T-helper 22 cell (primary cell): ENCODE data around the gene NUTM2A.
"Not testable (repeated sequence)": the region's sequence is repeated elsewhere in the genome, so short reads cannot be mapped to it uniquely, and the experiment has no call there.

Experiments used
- DNase-seq: peaks from one replicate; pipeline ENCODE4 v3.0.0-alpha.2; 2020; ENCODE audit warnings: low read depth

The NUTM2A gene, protein sequence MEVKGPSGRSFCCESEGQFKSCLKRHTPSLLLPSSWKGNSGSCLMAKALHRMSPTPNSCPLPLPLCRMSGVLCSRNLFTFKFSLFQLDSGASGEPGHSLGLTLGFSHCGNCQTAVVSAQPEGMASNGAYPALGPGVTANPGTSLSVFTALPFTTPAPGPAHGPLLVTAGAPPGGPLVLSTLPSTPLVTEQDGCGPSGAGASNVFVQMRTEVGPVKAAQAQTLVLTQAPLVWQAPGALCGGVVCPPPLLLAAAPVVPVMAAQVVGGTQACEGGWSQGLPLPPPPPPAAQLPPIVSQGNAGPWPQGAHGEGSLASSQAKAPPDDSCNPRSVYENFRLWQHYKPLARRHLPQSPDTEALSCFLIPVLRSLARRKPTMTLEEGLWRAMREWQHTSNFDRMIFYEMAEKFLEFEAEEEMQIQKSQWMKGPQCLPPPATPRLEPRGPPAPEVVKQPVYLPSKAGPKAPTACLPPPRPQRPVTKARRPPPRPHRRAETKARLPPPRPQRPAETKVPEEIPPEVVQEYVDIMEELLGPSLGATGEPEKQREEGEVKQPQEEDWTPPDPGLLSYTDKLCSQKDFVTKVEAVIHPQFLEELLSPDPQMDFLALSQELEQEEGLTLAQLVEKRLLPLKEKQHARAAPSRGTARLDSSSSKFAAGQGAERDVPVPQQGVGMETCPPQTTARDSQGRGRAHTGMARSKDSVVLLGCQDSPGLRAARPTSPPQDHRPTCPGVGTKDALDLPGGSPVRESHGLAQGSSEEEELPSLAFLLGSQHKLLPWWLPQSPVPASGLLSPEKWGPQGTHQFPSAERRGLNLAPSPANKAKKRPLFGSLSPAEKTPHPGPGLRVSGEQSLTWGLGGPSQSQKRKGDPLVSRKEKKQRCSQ

DNA sequence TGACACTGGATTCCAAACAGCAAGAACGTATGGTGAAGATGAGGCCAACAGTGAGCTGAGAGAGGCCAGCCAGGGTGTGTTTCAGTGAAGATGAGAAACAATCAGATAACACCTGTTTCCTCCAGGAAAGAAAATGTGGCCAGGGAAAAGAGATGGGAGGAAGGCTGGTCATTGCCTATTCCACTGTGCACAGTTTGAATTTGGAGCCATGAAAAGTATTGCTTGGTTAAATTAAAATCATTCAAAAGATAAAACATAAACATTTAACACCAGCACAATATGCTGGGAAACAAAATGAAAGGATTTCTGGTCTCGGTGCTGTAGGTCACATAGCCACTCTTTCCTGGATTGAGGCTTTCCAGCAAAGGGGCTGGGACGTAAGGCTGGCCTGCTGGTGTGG, at the start of gene NUTM2A:
NUTM2A (plus strand) TSS at position 301 of the 400 bp plus-strand sequence. CDS start 383 bp downstream, outside the sequence.
- not testable (repeated sequence) for DNase-seq

DNA sequence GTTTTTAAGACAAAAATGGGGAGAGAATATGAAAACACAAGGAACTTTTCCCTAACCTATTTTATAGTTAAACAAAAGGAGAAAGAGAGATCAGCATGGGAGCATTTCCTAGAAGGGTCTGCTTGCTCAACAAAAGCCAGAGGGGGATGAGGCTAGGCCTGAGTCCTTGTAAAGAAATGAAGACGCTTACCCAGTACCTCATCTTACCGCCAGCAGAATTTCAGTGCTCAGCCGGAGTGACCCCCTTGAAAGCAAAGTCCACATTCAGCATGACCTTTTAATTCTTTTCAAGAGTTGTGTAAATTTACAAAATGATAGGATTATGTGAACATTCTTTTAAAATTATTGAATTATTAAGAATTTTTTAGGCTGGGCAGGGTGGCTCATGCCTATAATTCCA, 47.7 kb upstream of the NUTM2A start:
- not testable (repeated sequence) for DNase-seq

DNA sequence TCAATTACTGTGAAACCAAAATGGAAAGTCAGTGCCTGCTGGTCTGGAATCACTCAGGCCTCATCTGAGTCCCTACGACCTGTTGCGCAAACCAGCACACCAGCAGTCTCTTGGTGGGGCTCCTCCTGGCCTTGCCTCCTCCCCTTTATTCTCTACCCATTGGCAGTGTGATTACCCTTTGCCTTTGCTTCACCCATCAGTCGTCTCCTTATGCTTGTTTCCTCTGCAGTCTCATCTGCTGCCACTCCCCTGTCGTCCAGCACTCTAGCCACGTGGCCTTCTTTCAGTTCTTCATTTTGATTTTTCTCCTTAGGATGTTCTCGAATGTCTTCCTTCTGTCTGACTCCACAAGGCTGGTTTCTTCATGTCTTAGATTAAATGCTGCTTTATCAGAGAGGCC, 40.8 kb upstream of the NUTM2A start:
- DNase-seq: not testable (repeated sequence)

DNA sequence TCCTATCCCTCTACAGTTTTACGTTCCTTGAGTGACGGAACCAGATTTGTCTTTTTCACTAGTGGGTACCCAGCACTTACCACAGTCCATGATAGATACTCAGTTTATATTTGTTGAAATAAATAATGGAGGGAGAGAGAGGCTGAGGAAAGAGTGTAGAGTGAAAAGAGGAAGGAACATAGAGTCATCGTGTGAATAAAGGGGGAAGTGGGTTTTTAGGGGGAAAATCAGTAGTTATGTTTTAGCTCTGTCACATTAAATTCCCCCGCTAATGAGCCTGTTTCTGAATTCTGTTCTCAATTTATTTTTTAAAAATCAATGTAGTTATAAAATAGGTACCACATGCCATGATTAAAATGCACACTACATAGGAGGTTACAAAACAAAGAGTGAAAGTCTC, 39.2 kb upstream of the NUTM2A start:
- DNase-seq: not testable (repeated sequence)

DNA sequence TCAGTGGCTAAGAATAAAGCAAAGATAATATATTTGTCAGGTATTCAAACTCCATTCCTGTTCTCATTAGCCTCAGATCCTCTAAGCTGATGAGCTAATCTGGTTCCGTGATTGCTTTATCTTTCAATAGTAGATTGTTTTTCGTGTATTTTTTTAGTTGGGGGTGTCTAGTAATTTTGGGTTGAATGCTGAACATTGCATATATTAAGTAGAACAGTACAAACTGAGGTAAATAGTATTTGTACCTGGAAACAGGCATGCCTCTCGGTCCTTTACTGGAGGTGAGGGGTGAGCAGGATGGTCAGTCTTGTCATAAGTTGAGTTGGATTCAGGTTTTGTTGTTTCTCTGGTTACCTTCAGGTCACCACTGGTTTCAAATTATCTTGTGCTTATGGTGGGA, 37.7 kb upstream of the NUTM2A start:
- not testable (repeated sequence) for DNase-seq

DNA sequence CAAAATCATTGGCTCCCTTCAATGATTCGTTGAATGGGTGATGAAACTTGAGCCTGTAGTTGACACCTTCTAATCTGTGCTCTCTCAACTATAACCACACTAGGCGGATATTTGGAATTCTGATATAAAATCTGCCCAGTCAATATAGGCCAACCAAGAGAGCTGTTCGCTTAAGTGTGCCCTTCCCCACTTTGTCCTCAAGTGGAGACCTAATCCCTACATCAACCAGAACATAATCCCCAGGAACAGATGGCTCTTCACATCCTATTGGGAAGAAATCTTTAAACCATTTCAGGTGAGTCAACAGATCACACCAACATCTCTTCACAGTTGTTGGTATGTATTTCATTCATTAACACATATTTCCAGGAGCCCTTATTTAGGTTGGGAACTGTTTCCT, 33.4 kb upstream of the NUTM2A start:
- DNase-seq: not testable (repeated sequence)

DNA sequence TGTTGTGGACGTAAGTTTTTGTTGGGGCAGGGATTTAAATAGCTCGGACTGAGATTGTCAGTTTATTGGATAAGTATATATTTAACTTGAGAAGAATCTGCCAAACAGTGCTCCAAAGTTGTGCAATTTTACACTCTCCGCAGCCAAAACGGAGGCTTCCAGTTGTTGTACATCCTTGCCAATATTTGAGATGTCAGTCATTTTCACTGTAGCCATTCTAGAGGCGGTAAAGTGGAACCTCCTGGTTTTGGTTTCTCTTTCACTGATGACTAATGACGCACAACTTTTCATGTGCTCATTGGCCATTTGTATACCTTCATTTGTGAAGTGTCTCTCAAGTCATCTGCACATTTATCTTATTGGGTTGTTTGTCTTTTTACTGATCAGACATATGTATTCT, 24.3 kb upstream of the NUTM2A start:
- DNase-seq: not testable (repeated sequence)

DNA sequence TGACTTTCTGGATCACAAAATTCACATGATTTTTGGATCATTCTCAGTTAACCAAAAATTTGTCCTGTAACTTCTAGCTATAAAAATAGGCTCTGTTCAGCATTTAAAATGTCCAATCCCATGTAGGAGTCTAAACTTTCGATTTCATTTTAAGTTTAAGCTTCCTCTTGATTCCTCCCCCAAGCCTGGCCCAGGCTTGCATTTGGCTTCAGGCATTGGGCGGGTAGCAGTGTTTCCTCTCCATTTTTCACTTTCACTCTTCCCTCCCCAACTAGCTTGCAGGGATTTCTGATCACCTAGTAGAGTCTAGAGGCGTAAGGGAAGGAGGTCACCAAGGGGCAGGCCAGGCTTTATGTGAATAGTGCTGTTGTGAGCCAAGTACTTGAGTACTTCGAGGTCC, 20.4 kb upstream of the NUTM2A start:
- not testable (repeated sequence) for DNase-seq

DNA sequence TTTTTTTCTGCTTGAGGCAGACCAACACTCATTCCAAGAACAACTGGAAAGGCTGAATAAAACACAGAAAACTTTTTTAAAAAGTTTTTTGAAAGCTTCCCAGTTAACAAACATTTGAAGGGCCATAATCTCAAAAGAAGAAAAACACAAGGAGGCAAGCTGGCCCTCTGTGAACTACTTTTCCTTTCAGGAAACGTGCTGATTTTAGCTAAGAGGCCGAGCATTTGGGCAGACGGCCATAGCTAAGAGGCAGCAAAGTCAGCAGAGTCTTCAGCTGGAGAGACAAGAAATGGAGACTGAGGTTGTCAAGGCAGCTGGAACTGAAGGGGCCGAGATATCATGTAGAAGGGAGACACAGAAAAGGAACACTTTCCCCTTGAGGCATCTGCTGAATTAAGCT, 18.3 kb upstream of the NUTM2A start:
- not testable (repeated sequence) for DNase-seq

DNA sequence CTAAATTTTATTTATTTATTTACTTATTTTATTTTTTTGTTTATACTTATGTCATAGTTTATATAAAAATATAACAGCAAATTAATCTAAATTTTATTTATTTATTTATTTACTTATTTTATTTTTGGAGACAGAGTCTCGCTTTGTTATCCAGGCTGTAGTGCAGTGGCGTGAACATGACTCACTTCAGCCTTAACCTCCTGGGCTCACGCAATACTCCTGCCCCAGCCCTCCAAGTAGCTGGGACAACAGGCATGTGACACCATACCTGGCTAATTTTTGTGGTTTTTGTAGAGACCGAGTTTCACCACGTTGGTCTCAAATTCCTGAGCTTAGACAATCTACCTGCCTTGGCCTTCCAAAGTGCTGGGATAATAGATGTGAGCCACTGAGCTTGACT, 14.9 kb upstream of the NUTM2A start:
- DNase-seq: not testable (repeated sequence)

DNA sequence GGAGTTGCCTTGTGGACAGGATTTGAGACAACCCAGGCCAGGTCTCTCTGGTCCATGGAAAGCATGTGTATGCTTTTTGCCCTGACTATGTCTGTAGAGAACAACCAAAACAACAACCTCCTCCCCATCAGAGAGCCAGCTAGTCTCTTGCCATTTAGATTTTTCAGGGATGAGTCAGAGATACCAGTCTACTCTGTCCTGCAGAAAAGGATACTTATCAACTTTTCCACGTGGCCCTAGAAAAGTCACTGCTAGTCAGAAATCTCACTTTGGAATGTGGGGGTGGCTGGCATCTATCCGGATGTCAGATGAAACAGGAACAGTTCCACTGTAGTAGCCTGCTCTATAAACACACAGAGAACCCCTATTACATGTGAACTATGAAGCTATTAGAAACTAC, 13.4 kb upstream of the NUTM2A start:
- DNase-seq: not testable (repeated sequence)

DNA sequence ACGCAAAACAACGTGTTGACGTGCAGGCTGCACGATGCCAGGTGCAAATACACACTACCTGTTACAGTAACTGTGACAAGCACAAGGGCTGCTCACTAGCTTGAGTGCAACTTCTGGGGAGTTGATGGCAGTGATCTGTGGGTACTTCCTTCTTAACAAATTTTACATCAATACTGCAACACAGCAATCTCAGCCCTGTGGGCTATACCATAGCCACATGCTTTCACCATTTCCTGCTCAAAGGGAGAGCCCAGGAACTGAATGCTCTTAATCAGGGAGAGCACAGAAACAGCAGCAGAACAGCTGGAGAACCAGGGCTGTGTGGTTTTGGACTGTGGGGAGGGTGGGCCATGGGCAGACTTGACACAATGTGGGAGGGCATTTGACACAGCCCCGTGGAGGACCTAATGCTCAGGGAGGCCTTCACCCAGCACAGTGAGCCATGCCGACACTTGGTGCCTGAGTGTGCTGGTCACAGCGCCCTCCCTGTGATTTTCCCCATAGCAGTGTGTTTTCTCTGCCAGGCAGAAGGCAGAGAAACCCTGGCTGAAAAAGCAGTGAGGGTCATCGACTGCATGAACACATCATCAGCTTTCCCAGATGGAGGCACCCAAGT, 12.0 kb upstream of the NUTM2A start:
- DNase-seq: not testable (repeated sequence)

DNA sequence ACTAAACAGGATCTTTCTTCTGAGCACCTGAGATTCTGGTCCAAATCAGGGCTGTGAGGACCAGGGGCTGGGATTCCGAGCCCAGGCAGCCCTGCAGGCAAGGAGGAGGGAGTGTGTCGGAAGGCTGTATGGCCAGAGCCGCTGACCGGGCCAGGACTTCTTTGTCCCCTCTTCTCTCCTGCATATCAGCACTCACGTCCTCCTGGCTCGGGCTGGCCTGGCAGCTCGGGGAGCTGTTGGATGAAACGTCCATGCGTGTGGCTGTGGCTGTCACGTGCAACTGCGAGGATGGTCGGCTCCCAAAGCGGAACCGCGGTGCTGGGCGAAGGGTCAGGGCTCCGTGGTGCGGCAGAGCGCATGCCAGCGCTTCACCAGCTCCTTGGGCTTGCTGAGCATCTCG, 11.4 kb upstream of the NUTM2A start:
- not testable (repeated sequence) for DNase-seq

DNA sequence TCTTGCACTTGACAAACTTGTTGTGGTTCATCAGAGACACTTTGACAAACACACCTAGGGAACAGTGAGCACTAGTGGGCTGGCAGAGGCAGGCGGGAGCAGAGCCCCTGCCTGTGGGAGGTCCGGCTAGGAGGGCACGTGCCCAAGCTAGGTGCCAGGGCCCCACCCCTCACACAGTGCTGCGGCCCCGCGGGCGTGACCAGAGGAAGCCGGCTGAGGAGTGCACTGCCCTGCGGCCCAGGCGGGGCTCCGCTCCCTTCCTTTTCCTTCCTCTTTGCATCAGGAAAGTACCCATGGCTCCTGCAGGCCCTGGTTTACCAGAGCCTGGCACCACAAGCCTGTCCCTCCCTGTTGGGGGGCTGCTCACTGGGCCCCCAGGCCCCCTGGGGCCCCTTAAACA, 9.1 kb upstream of the NUTM2A start:
- DNase-seq: not testable (repeated sequence)

DNA sequence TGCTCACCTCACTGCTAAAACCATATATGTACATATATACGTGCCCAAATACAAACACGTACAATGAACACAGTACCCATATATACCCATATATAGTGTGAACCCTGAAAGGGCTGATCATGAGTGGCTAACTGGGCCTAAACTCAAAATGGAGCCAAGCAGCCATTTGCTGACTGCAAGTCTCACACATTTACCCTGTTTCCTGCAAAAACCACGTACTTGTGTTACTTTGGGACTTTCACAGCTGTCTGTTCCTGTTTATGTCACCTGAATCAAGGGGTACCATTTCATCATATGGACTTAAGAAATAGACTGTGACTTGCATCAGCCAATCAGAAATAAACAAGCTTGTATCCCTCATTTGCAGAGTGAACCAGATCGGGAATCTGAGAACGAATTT, 5.9 kb upstream of the NUTM2A start:
- not testable (repeated sequence) for DNase-seq

DNA sequence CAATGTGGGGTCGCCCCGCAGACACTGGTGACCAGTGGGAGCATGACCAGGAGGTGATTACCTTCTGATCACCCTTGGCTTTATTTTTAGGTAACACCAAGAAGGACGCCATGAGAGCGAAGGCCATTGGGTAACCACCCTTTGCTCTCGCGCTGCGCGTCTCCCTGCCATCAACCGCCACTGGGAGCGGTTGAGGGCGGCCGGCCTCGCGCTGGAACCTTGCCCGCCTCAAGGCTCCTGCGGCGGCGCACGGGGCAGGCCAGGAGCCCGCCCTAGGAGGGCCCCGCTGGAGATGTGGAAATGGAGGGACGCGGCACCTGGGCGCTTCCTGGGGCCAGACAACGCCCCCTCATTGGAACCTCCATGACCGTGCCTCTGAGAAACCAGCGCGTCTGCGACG, 2.5 kb upstream of the NUTM2A start:
- DNase-seq: not testable (repeated sequence)

DNA sequence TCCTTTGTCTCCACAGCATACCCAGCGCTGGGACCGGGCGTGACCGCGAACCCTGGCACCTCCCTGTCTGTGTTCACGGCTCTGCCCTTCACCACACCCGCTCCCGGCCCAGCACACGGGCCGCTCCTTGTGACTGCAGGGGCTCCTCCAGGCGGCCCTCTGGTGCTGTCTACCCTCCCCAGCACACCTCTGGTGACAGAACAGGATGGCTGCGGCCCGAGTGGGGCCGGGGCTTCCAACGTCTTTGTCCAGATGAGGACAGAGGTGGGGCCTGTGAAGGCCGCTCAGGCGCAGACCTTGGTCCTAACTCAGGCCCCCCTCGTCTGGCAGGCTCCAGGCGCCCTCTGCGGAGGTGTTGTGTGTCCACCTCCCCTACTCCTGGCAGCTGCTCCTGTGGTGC, 3.0 kb downstream of the NUTM2A start:
- DNase-seq: not testable (repeated sequence)

DNA sequence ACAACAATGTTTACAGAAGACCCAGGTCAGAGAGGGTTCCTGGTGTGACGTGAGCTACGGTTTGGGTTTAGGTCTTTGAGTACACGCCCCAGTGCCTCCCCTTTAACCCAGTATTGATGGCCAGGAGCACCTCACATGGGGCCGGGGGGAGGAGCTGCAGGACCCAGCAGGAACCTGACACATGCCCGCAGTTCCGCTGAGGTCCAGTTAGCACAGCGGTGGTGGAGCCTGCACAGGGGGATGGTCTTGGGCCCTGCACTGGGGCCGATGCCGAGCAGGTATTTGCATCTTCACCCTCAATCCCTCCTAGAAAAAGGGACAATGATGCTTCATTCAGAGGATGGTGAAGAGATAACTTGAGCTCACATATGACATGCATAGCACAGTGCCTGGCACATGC, 4.0 kb downstream of the NUTM2A start:
- not testable (repeated sequence) for DNase-seq

DNA sequence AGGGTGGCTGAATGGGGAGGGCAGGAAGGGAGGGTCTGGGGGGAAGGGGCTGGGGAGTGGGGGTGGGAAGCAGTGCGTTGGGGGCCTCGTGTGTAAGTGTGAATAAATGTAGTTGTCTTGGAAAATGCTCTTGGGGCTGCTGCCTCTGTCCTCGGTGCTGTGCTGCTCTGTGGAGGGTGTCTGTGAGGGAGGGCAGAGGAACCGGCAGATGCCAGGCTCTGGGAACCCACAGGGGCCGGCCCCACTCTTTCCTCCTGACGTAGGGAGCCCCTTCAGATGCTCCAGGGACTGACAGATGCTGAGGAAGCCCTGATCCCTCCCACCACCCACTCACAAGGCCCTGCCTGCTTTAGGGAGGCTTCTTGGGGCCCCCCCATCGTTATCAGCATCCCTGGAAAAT, 9.6 kb downstream of the NUTM2A start:
- DNase-seq: not testable (repeated sequence)

DNA sequence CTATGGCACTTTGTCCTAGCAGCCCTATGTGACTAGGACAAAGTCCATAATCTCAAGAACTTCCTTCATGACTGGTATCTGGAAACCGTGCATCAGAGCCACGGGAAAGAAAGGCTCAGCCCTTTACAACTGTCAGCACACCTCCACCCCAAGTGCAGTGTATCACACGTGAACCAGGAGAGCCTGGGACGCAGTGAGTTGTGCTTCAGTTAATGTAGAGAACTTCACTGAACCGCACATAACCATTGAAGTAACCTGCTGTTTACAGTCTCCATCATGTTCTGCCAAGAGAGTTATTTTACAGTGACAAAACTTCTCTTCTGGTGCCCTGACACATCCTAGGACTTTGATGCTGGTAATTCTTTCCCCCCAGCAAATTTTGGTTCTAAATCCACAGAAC, 12.0 kb downstream of the NUTM2A start:
- not testable (repeated sequence) for DNase-seq

DNA sequence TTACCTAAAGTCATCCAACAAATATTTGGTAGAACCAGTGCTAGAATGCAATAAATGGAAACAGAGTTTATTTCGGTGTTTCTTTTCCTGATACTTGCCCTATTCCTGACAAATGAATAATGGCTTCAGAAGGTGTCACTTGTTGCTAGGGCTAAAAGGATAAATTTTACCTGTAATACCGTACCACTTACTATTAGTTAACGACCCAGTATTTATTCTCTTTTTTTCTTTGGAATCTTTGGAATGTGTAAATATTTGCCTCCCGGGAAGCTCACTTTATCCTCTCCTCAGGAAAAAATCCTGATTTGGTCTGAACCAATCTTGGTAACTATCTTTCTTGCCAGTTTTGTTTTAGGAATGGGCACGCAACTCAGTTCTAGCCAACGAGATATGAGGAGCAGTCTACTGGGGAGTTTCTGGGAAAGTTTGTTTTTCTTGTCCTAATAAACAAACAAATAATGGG, 14.1 kb downstream of the NUTM2A start:
- DNase-seq: not testable (repeated sequence)

DNA sequence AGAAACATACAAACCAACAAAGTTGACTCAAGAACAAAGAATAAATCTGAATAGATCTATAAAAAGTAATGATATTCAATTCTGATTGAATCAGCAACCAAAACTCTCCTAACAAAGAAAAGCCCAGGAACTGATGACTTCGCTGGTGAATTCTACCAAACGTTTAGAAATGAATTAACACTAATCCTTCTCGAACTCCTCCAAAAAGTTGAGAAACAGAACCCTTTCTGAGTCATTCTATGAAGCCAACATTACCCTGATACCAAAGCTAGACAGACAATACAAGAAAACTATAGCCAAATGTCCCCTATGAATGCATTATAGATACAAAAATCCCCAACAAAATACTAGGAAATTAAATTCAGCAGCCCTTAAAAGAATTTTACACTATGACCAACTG, 16.9 kb downstream of the NUTM2A start:
- DNase-seq: not testable (repeated sequence)
